HL-60/S4 treated with phorbol 12-myristate 13-acetate at 8.2 ng/mL for 4 days and 3 days (cell line): ENCODE measurements around the gene SCFD2.

Experiments
- in situ Hi-C: fragments of 300-500 bp; cut with MboI; formaldehyde crosslinking; loops from 2 replicates; pipeline ENCODE4 v1.15.0; 2022; ENCODE audit warnings: low sequenced_read_pairs

Gene SCFD2

DNA sequence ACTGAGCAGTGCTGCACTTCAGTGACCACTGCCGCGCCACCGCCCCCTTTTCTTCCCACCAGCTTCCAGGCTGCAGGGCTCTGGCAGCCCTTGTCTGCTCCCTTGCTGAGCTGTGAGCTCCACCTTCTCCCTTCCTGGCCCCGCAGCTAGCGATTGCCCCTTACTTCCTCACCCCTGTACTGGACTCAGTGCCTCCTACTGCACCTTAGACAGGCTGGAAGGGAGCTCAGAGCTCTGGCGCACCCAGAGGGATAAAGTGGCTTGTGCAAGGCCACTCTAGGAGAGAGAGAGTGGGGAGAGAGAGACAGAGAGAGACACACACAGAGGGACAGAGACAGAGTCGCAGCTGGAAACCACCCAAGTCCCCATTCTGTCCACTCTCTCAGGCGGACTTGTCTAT is 497.7 kb downstream of the SCFD2 start:
- in situ Hi-C loops = no loop called here

GRCh38 chr4:52867163-52867562 is 498.7 kb downstream of the SCFD2 start:
- in situ Hi-C loops = no loop called here

- in situ Hi-C loops = no loop called here
Measured at GRCh38 chr4:52866734-52867133, 499.1 kb downstream of the SCFD2 start.

DNA sequence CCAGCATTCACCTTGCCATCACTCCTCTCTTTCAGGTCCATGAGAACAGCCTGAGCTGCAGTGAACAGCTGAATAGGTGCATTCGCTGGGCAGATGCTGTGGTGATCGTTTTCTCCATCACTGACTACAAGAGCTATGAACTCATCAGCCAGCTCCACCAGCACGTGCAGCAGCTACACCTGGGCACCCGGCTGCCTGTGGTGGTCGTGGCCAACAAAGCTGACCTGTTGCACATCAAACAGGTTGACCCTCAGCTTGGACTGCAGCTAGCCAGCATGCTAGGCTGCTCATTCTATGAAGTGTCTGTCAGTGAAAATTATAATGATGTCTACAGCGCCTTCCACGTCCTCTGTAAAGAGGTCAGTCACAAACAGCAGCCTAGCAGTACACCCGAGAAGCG is 500.6 kb downstream of the SCFD2 start:
- in situ Hi-C loops = no loop called here

DNA sequence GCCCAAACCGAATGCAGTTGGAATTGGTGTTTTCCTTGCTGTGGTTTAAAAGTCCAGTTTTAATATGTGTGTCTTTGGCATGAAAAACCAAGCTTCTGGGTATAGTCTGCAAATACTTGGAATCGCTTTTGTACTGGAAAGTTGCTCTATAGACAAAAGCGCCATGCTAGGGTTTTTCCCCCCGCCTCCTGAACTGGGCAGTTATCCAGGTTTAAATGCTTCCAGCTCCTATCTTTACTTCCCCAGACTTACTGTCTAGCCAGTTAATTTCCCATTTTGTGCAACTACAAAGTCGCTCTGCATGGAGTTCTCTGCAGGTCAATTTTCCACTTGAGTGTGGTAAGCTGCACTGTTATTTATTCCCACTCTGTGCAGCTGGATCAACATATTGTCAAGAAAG is 501.1 kb downstream of the SCFD2 start:
- in situ Hi-C loops = no loop called here

DNA sequence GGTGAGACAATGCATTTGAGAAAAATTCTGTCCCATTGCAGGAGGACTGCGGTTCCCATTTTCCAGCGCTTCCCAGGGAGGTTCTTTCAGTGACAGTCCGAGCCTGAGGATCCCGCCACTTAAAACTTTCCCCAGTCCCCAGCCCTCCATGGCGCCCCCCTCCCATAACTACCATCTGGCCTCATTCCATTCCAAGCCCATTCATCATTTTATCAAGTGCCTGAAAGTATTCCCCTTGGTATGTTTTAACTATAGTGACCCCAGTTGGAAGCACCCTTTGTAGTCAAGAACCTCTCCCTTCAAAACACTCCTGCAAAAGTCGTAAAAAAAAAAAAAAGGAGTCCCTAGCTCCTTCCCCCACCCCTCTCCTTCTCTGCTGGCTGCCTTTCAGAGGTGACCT is 502.5 kb downstream of the SCFD2 start:
- in situ Hi-C loops = no loop called here

DNA sequence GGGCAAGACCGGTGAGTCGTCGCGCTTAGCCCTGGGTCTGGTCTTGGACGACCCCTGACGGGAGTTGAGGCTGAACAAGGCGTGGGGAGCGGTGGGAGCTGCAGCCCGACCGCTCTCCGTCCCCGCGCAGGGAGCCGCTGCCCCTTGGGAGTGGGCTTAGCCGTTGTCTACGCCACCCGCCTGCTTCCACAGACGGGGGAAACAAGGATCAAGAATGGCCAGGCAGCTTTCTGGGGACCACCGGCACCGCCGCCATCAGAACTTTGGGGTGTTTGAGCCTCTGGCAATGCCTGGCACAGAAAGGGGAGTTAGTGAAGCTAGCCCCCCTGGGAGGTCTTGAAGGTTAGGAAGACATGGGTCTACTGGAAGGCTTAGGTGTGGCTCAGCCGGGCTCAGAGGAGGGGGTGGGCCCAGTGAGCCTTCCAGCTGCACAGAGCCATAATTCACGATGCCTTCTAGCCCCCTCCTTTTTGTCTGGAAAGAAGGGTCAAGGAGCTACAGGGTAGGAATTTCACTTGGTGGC is 503.2 kb downstream of the SCFD2 start:
- in situ Hi-C loops = no loop called here

DNA sequence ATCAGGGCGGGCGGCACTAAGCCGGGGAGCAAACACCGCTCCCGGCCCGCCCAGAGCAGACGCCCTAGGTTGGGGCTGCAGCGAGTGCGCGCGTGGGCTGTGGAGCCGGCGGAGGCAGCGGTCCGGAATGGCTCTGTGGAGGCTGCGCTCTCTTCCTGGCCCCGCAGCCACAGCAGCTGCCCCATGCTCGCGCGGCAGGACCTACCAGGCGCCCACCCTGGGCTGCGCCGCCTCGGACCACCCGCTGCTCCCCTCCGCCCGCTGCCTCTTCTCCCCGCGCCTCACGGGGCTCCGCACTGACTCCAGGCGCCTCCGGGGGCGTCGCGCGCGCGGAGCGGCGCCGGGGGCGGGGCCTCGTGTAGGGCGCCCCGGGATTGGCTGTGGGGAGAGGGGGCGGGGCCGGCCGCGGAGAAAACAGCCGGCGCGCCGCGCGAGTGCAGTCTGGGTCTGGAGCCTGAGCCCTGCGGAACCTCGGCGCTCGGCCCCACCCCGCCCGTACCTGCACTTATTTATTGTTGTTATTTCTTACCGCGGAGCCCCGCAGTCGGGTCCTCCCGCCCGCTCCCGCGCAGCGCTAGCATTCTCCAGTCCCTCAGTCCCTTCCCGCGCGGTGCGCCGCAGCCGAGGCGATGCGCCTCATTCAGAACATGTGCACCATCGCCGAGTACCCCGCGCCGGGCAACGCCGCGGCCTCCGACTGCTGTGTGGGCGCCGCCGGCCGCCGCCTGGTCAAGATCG is 503.8 kb downstream of the SCFD2 start, which contains the start of gene RASL11B:
Gene RASL11B, plus strand, starts transcription at position 439 of the 738 bp plus-strand sequence. Its CDS starts 191 bp downstream, at position 630.
- in situ Hi-C loops = no loop called here

- in situ Hi-C loops = no loop called here
Measured at GRCh38 chr4:52861171-52861823, 504.6 kb downstream of the SCFD2 start.

GRCh38 chr4:52860361-52860760 is 505.5 kb downstream of the SCFD2 start:
- in situ Hi-C loops = no loop called here

- in situ Hi-C loops = no loop called here
Measured at GRCh38 chr4:52856801-52857200, 509.1 kb downstream of the SCFD2 start.

- in situ Hi-C loops = no loop called here
Measured at GRCh38 chr4:52853351-52853750, 512.5 kb downstream of the SCFD2 start.

- in situ Hi-C loops = no loop called here
Measured at GRCh38 chr4:52852711-52853110, 513.1 kb downstream of the SCFD2 start.

DNA sequence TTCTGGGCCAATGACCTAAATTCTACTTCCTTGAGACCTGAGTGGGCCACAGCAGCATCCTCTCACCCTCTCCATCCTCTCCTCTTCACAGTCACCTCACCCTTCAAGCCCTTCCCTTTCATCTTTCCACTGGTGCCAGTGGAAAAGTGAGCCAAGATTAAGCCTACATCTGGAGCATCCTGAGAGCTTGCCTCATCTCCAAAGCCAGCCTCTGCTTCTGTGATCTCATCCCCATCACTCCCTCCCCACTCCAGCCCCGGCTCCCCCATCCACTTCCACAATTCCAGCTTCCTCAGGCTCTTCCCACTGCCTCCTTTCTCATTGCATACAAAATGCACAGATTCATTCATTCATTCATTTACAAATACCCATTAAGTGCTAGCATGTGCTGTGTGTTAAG is 513.8 kb downstream of the SCFD2 start:
- in situ Hi-C loops = no loop called here

- in situ Hi-C loops = no loop called here
Measured at GRCh38 chr4:52850406-52851124, 515.3 kb downstream of the SCFD2 start.

GRCh38 chr4:52848254-52848653 is 517.6 kb downstream of the SCFD2 start:
- in situ Hi-C loops = no loop called here

GRCh38 chr4:52846502-52846901 is 519.4 kb downstream of the SCFD2 start:
- in situ Hi-C loops = no loop called here

DNA sequence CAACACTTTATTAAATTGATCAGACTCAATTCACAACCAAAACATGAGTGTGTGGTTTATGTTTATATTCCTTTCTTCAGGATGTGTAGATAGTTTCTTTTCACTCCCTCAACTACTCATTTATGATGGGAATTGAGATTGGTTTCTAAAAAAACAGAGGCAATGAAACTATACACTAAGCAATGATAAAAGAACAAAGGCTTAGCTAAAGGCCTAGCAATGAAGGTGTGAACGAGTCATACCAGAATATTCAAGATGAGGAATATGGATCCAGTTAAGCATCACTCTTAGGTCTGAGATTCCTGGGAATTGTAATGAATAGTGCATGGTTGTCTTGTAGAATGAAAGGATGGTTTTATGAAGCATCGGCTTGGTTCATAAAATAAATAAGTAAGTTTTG is 521.3 kb downstream of the SCFD2 start:
- in situ Hi-C loops = no loop called here

- in situ Hi-C loops = no loop called here
Measured at GRCh38 chr4:52843958-52844357, 521.9 kb downstream of the SCFD2 start.

- in situ Hi-C loops = no loop called here
Measured at GRCh38 chr4:52843351-52843750, 522.5 kb downstream of the SCFD2 start.

GRCh38 chr4:52842792-52843191 is 523.1 kb downstream of the SCFD2 start:
- in situ Hi-C loops = no loop called here
